DMS53 (cell line): Measurements from ENCODE around the gene FXYD6.

Source experiments
- DNase-seq: peaks from one replicate; lab custom pipeline; 2025; lab: John Stamatoyannopoulos, UW

FXYD6 gene

GRCh38 chr11:117794772-117795629 lies 81.5 kb downstream of the FXYD6 start:
- DNase-seq: no peak

- DNase-seq: no peak
Observed at GRCh38 chr11:117794135-117794534, 82.3 kb downstream of the FXYD6 start.

GRCh38 chr11:117793583-117793982 lies 82.9 kb downstream of the FXYD6 start:
- no peak for DNase-seq

- DNase-seq: peak; percentile 30
Observed at GRCh38 chr11:117792992-117793391, 83.5 kb downstream of the FXYD6 start.

- DNase-seq: peak; percentile 80
Observed at GRCh38 chr11:117792241-117792640, 84.2 kb downstream of the FXYD6 start.

- DNase-seq: no peak
Observed at GRCh38 chr11:117790279-117790678, 86.2 kb downstream of the FXYD6 start.

GRCh38 chr11:117789241-117789640 lies 87.2 kb downstream of the FXYD6 start:
- no peak for DNase-seq
